Measurements from ENCODE around the gene DBH.
"Not testable (repeated sequence)": the region's sequence is repeated elsewhere in the genome, so short reads cannot be mapped to it uniquely, and the experiment has no call there.

The DBH gene

DNA sequence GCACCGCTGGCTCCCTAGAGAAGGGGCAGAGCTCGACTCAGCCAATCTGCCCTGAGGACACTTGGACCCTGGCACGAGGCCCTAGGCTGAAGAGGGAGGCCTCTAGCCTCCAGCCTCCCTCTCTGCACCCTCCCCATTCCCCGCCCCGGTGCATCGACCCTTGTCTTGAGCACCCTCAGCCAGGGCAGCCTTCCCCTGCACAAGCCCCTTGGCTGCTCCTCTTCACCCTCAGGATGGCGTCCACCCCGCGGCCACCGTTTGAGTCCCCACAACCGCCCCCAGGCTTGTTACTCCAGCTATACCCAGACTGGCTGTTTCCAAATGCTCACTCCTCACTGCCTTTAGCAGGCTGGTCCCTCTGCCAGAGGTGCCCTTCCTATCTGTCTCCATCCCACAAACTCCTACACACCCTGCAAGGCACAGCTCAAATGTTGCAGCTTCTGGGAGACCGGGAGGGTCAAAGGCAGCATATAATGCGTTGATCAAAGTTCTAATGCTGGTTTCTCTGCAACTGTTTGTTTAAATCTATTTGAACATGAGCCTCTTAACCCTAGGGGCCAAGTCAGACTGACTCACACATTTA is 20.5 kb upstream of the DBH start:
- H3K27ac ChIP-seq: no peak overlapping the region
- DNase-seq (ENCODE audit: low spot score): no peak
- TF ChIP-seq, protein P1, sequence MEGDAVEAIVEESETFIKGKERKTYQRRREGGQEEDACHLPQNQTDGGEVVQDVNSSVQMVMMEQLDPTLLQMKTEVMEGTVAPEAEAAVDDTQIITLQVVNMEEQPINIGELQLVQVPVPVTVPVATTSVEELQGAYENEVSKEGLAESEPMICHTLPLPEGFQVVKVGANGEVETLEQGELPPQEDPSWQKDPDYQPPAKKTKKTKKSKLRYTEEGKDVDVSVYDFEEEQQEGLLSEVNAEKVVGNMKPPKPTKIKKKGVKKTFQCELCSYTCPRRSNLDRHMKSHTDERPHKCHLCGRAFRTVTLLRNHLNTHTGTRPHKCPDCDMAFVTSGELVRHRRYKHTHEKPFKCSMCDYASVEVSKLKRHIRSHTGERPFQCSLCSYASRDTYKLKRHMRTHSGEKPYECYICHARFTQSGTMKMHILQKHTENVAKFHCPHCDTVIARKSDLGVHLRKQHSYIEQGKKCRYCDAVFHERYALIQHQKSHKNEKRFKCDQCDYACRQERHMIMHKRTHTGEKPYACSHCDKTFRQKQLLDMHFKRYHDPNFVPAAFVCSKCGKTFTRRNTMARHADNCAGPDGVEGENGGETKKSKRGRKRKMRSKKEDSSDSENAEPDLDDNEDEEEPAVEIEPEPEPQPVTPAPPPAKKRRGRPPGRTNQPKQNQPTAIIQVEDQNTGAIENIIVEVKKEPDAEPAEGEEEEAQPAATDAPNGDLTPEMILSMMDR (conservative IDR thresholded peaks at IDR 0.05; ENCODE audit: low read depth): no peak
- POLR2A ChIA-PET (ENCODE audit: low non-redundant PET): no interaction called here
- CTCF ChIA-PET: interaction anchor here (1.0 kb wide), 2 partner anchors 56 to 112 kb away, joined by 3 read pairs; no protein-coding TSS in a partner anchor

- ChIA-PET POLR2A (ENCODE audit: low non-redundant PET) (no interaction called here), CTCF (interaction anchor here (0.6 to 0.7 kb wide), 2 partner anchors 372 to 1056 kb away, joined by 3 to 5 read pairs; no protein-coding TSS in a partner anchor)
- H3K27ac ChIP-seq: no peak overlapping the region
- TF ChIP-seq, protein P1 (conservative IDR thresholded peaks at IDR 0.05; ENCODE audit: low read depth): no peak
- DNase-seq (ENCODE audit: low spot score): no peak
Measured at GRCh38 chr9:133616643-133617405, 19.3 kb upstream of the DBH start.

GRCh38 chr9:133618726-133619125 is 17.4 kb upstream of the DBH start:
- no peak for DNase-seq (ENCODE audit: low spot score)
- no peak overlapping the region for H3K27ac ChIP-seq
- POLR2A ChIA-PET (ENCODE audit: low non-redundant PET): no interaction called here
- TF ChIP-seq, protein P1 (conservative IDR thresholded peaks at IDR 0.05; ENCODE audit: low read depth): no peak
- CTCF ChIA-PET: interaction anchor here (0.6 kb wide), 1 partner anchor 1947 kb away, joined by 4 read pairs; no protein-coding TSS in a partner anchor

DNA sequence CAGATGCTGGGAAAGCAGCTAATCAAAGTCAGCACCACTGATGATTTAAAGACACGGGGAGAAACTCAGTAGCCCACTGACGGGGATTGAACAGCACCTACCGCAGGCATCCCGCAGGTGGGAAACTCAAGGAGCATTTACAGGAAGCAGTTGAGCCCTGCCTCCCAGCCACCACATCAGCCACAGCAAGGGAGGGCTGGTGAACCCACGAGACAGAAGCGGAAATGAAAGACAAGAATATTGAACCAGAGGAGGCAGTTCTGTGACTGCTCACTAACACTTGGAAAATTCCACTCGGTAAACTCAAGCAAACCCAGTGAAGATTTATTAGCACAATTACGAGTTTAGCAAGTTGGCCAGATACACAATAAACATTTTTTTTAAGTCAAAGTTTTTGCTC is 16.4 kb upstream of the DBH start:
- TF ChIP-seq, protein P1 (conservative IDR thresholded peaks at IDR 0.05; ENCODE audit: low read depth): no peak
- no peak overlapping the region for H3K27ac ChIP-seq
- ChIA-PET CTCF (no interaction called here), POLR2A (ENCODE audit: low non-redundant PET) (no interaction called here)
- no peak for DNase-seq (ENCODE audit: low spot score)

- TF ChIP-seq, protein P1 (conservative IDR thresholded peaks at IDR 0.05; ENCODE audit: low read depth): no peak
- CTCF ChIA-PET: interaction anchor here (0.7 kb wide), 1 partner anchor 42 kb away, joined by 3 read pairs; no protein-coding TSS in a partner anchor
Measured at GRCh38 chr9:133621725-133622267, 14.4 kb upstream of the DBH start.

GRCh38 chr9:133622555-133622954 is 13.6 kb upstream of the DBH start:
- DNase-seq (ENCODE audit: low spot score): no peak
- CTCF ChIA-PET: interaction anchor here (0.7 kb wide), 1 partner anchor 41 kb away, joined by 3 read pairs; no protein-coding TSS in a partner anchor
- TF ChIP-seq, protein P1 (conservative IDR thresholded peaks at IDR 0.05; ENCODE audit: low read depth): no peak
- POLR2A ChIA-PET (ENCODE audit: low non-redundant PET): no interaction called here
- H3K27ac ChIP-seq: no peak overlapping the region

More at GRCh38 chr9:133621725-133622267, 14.4 kb upstream of the DBH start:
- DNase-seq (ENCODE audit: low spot score): no peak
- H3K27ac ChIP-seq: no peak overlapping the region
- POLR2A ChIA-PET (ENCODE audit: low non-redundant PET): no interaction called here

- POLR2A ChIA-PET (ENCODE audit: low non-redundant PET); H3K27ac ChIP-seq; DNase-seq (ENCODE audit: low spot score); CTCF ChIA-PET: not testable (repeated sequence)
Measured at GRCh38 chr9:133626008-133626407, 10.2 kb upstream of the DBH start.

Measured in RWPE1 (cell line).